ENCODE data around the gene EMILIN1.
"Not testable (repeated sequence)": the region's sequence is repeated elsewhere in the genome, so short reads cannot be mapped to it uniquely, and the experiment has no call there.

The EMILIN1 gene

DNA sequence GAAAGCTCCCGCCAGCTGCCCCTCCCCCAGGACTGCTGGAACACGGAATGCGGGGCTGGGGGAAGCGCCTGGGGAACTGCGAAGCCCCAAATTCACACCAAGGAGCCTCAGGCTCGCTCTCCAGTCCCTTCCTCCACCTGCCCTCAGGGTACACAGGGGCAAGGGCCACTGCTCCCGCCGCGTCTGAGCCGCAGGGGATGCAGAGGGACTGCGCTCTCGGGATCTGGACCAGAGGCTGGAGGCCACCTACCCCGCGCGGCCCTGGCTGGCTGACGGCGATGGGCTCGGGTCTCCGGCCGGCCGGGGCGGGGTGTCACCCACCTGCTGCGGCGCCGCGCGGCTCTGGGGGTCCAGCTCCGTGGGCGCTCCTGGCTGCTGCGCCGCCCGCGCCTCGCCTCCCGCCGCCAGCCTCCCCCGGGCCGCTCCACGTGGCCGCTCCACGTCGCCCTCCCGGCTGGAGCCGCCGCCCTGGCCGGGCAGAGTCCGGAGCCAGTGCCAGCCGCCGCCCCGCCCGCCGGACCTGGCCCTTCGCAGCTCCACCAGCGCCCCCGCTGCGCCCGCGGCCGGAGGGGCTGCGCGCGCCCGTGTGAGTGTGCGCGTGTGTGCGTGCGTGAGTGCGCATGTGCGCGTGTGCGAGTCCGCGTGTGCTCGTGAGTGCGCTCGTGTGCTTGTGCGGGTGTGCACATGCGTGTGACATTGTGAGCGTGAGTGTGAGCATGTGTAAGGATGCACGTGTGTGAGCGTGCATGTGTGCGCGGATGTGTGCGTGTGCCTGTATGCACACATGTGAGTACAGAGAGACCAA is 40.3 kb downstream of the EMILIN1 start, which contains the start of gene CGREF1:
Gene CGREF1, minus strand, starts transcription at position 604 of the 805 bp plus-strand sequence. CDS start 14,762 bp downstream, outside the sequence.
- in situ Hi-C loops (cut with MboI; ENCODE audit: low sequenced_read_pairs) = no loop called here

DNA sequence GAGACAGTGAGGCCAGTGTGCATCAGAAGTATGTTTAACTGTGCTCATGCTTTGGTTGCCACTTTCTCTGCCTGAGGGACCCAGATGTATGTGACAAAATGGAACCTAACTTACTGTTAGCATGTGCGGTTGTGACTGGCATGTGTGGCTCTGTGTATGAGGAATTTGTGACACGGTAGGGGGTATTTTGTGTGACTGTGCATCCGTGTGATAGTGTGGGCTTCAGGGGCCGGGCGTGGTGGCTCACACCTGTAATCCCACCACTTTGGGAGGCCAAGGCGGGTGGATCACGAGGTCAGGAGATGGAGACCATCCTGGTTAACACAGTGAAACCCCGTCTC is 40.9 kb downstream of the EMILIN1 start:
- in situ Hi-C loops (cut with MboI; ENCODE audit: low sequenced_read_pairs) = not testable (repeated sequence)

DNA sequence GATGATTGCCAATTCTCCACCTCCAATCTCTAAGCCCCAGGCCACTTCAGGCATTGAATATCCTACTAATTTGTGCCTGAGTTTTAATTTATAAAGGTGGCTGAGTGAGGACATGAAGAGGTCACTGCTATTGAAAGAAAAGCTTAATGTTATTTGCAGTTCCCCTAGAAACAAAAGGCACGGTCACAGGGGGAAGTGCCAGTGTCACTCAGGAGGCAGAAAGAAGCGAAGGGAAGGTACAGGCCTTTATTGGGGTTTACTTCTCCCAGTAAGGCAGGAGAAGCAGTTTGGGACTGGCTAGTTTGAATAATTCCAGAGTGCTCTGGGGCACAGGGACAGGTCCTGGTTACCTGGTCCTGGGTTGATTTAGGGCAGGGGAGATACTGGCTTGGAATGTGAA is 43.5 kb downstream of the EMILIN1 start:
- in situ Hi-C loops (cut with MboI; ENCODE audit: low sequenced_read_pairs) = no loop called here

DNA sequence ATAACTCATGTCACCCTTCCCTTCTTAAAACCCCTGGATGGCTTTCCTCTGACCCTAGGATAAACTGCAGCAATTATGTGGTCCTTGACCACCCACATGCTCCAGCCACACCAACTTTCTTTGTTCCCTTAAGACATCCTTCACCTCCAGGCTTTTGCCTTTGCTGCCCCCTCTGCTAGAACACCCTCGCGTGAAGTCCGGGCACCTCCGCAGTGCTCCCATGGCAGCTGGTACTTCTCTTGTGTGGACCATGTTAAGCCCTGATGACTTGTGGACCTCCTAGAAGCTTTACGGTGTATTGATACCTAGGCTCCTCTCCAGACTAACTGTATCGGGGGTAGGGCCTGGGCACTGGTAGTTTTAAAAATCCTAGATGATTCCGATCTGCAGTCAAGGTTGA is 44.4 kb downstream of the EMILIN1 start:
- in situ Hi-C loops (cut with MboI; ENCODE audit: low sequenced_read_pairs) = no loop called here

DNA sequence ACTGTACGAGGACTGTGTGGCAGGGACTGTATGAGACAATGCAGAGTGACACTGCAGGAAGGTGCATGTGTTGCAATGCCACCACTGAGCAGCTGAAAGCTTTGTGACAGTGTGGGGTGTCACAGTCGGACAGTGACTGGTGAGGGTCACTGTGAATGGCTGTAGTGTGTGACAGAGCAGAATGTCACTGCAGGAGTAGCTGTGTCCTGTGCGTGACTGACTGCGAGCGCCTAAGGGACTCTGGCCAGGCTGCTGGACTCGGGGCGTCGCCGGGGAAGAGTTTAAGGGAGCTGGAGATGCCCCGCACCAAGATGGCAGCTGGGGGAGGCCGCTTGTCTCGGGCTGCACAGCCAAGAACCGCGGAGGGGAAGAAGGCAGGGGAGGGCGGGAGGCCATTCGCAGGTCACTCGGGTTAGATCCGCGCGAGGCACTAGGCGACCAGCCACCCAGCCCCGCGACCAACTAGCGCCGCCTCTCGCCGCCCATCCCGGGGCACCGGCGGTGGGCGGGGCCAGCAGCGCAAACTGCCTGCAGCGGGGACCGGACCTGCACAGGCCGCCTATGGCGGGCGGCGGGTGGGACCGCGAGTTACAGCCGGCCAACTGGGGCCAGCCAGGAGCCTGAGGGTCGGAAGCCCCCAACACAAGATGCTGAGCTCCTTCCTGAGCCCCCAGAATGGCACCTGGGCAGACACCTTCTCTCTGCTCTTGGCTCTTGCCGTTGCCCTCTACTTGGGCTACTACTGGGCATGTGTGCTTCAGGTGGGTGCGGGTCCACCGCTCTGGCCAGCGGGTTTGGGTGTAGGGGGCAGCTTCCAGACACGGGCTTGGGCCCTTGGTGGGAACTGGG is 45.1 kb downstream of the EMILIN1 start, which contains the start of gene ABHD1:
Gene ABHD1, plus strand, starts transcription at position 514 of the 849 bp plus-strand sequence. Its CDS starts 134 bp downstream, at position 648.
- in situ Hi-C loops (cut with MboI; ENCODE audit: low sequenced_read_pairs) = no loop called here

DNA sequence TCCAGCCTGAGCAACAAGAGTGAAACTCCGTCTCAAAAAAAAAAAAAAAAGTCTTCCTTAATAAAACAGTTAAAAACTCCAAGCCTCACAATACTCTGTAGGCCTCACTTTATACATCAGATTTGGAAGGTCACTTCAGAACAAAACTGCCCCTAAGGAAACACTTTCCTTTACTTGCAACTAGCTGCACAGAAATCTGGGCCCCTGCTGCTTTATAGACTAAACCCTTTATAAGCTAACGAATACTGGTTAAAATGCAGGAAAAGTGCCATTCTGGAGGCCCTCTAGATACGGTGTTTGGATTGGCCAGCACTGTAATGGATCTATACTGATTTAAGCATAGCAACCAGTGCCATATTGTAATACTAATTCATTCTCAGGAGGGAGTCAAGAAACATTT is 46.7 kb downstream of the EMILIN1 start:
- in situ Hi-C loops (cut with MboI; ENCODE audit: low sequenced_read_pairs) = no loop called here

DNA sequence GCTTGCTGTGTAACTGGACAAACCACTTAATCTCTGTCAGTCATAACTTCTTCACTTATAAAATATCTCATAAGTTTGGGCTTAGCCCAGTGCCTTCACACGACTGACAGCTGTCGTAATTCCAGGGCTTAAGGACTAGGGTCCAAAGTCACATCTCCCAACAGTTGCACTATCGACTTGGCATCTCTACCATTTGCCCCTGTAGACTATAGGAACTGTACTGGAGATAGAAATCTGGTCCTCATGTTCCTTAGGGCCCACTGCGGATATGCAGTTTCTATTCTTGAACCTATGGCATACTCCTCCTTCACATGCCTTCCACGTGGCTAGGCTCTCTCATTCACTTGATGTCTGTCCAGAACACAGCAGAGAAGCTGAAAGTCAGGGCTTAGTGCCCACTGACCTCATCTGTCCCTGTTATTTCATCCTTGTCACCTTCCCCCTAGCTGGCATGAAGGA is 47.9 kb downstream of the EMILIN1 start:
- in situ Hi-C loops (cut with MboI; ENCODE audit: low sequenced_read_pairs) = no loop called here

DNA sequence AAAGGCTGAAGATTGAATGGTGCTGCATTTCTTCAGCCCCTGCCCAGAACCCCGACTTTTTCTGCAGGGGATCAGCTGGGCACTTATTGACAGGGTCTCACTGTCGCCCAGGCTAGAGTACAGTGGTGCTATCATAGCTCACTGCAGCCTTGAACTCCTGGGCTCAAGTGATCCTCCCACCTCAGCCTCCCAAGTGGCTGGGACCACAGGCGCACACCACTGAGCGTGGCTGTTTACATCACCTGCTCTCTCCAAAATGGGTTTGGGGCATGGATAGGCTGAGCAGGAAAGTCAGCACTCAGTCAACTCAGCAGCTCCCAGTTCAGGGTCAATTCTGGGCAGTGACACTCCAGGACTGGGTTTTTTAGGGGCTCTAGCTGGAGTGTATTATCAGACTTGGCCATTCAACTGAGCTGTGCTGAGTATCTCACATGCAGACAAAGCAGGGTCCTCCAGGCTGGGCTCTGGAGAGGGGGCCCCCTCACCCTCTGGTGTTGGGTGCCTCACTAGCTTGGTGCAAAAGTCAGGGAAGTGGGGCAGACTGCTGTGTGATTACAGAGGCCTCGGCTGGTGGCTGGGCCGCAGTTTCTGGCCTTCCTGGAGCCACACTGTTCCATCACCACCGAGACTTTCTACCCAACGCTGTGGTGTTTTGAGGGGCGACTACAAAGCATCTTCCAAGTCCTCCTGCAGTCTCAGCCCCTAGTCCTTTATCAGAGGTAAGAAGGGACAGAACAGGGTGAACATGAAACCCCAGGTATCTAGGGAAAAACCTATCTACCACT is 49.7 kb downstream of the EMILIN1 start:
- in situ Hi-C loops (cut with MboI; ENCODE audit: low sequenced_read_pairs) = no loop called here

DNA sequence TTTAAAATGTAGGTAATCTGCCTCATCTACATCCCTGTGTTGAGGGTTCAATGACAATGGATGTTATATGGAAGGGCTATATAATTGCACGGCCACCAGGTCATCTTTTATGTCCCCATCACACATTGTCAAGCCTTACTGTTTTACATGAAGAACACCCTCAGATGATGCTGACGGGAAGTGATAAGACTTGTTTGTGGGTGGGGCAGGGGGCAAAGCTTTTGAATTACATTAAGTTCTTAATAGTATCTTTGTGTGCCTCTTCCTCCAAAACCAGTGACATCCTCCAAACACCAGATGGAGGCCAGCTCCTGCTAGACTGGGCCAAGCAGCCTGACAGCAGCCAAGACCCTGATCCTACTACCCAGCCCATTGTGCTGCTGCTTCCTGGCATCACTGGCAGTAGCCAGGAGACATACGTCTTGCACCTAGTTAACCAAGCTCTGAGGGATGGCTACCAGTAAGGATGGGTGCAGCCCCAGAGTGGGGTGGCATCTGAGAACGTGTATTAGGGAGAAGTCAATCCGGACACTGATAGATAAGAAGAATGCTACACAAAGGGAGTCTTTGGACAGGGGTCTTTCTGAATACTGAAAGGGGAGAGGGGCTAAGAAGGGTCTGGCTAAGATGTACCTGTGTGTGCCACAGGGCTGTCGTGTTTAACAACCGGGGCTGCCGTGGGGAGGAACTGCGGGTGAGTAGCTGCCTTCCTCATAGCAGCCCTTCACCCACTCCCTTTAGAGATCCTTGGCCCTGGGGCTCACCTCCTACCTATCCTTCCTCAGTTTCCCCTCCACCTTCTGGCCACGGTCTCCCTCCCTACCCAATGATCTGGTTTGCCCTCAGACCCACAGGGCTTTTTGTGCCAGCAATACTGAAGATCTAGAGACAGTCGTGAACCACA is 50.5 kb downstream of the EMILIN1 start:
- in situ Hi-C loops (cut with MboI; ENCODE audit: low sequenced_read_pairs) = no loop called here

DNA sequence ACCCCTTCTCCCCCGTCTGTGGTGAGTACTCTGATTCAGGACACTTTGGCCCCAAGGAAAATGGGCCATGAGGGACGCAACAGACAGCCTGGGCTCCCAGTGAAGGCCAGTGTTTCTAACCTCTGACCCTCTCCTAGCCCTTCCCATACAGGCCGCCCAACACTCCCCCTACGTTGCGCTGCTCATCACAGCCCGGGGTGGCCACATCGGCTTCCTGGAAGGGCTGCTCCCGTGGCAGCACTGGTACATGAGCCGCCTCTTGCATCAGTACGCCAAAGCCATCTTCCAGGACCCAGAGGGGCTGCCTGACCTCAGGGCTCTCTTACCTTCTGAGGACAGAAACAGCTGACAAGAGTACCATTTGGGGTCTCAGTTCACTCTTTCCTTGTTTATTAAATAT is 52.0 kb downstream of the EMILIN1 start:
- in situ Hi-C loops (cut with MboI; ENCODE audit: low sequenced_read_pairs) = no loop called here

DNA sequence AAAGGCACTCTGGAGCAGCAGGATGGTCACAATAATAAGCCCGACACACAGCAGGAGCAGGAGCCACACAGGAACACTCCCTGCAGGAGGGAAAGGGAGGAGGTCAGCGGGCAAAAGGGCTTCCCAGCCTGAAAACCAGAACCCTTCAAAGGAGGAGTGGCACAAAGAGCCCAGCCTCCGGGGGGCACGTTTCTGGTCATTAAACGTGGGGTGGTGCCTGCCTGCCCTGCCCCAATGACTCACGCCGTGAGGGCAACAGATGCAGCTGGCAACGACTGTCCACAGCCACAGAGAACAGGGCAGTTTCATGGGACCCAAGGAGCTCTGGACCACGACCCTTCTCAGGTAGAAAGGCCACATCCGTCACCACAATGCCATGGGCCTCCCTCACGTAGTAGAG is 53.0 kb downstream of the EMILIN1 start:
- in situ Hi-C loops (cut with MboI; ENCODE audit: low sequenced_read_pairs) = no loop called here

DNA sequence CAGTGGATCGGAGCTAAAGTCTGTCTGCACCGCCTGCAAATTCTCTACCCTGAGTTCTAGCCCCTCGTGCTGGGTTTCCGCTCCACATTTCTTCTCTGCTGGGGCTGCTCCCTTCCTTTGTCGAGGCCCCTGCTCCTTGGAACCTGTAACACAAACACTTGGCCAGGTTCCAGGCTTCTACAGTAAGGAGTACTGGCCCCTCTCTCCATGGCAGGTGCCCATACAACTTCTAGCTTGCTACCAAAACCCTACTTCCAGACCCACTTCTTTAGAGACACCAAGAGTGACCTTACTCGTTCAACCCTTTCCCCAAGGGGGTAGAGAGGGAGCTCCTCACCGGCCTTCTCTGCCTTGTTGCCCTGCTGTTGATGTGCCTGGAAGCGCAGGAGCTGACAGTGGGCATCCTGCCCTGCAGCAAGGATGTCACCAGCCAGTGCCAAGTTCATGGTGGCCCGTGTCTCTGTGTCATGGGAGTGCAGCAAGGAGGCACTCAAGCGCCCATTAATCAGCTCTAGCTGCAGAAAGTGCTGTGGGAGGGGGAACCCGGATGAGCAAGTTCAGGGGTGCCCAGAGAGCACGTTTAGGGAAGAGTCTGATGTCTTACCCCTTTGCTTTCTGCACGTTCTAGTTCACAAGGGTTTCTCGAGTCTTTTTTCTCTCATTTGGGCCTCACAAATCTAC is 54.9 kb downstream of the EMILIN1 start:
- in situ Hi-C loops (cut with MboI; ENCODE audit: low sequenced_read_pairs) = no loop called here

DNA sequence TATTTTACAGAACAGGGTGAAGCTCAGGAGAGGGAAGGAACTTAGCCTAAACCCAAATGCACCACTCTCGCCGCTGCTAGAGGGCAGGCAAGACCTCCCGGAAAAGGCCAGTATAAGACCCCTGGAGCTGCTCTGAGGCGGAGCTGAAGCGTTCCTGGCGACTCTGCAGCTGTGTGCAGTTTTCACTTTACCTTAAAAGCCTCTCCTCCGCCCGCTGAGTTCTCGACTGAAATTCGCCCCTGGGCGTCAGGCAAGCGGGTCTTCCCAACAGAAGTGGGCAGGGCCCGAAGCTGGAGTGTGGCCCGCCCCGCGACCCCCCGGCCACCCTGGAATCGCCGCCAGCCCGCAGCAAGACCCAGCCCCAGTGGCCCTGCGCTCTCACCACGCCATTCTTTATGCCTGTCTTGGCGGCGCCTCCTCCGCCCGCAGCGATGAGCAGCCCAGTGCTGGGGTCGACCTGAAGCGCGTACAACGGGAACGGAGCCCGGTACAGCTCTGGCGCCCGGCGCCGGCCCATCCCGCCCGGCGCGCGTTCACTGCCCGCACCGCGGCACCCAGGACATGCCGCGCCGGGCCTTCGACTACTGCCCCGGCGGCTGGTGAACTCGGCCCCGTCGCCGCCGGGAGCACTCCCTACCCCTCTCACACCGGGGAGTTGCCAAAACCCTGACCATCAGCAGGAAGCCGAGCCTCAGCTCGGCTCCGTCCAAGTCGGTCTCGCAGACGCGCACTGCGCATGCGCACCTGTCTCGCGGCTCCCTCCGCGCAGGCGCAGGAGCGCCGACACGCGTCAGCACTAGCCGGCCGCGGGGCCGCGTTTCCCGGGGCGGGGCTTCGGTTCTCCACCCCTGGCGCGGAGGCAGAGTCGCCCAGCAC is 55.7 kb downstream of the EMILIN1 start, which contains the start of gene PREB:
Gene PREB, minus strand, starts transcription at position 732 of the 876 bp plus-strand sequence. Its CDS starts 215 bp downstream, at position 517.
- in situ Hi-C loops (cut with MboI; ENCODE audit: low sequenced_read_pairs) = no loop called here

DNA sequence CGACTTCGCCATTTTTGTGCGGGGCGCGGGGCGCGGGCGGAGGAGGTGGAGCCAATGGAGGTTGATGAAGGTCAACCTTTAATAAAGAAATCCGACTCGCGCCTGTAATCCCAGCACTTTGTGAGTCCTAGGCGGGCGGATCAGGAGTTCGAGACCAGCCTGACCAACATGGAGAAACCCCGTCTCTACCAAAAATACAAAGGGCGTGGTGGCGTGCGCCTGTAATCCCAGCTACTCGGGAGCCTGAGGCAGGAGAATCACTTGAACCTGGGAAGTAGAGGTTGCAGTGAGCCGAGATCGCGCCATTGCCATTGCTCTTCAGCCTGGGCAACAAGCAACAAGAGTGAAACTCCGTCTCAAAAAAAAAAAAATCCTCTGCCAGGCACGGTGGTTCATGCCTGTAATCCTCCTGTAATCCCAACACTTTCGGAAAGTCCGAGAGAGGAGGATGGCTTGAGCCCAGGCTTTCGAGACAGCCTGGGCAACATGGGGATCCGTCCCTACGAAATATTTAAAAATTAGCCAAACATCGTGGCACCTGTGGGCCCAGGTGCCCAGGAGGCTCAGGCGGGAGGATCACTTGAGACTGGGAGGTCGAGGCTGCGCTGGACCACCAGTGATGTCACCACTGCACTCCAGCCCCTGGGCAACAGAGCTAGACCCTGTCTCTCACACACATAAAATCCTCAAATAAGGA is 56.5 kb downstream of the EMILIN1 start:
- in situ Hi-C loops (cut with MboI; ENCODE audit: low sequenced_read_pairs) = no loop called here

DNA sequence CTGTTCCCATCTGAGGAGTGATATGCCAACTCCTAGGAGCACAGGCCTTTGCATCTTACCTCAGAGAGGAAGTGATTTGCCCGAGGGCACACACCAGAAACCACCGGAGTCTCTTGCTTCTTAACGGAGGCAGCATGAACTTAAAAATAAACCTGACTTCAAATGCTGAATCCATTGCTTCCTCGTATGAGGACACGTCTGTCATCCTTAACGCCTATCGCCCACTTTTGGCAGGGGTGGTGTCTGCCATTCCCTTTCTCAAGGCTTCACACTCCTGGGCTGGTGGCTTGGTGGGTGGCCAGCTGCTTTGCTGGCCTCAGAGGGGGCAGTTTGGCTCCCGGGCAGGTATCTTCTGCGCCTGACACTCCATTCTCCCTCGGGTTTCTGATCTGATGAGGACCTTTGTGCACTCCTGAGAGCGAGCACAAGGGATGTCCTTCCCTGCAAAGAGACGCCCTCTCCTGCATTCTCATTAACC is 57.1 kb downstream of the EMILIN1 start:
- in situ Hi-C loops (cut with MboI; ENCODE audit: low sequenced_read_pairs) = no loop called here

Data from hTERT RPE-1 (cell line).